GM18499 (cell line): ENCODE data around the gene GLRX5.
A peak's percentile ranks its signal among the peaks of the same experiment; 100 is the strongest.
"Not testable (repeated sequence)": the region's sequence is repeated elsewhere in the genome, so short reads cannot be mapped to it uniquely, and the experiment has no call there.

Experiments used
- ATAC-seq: cut with Tn5 transposase; IDR thresholded peaks from one replicate; pipeline ENCODE4 v1.9.1; 2021; ENCODE audit warnings: moderate number of reproducible peaks; ENCODE audit not compliant: insufficient read depth, unreplicated experiment

GLRX5 gene

DNA sequence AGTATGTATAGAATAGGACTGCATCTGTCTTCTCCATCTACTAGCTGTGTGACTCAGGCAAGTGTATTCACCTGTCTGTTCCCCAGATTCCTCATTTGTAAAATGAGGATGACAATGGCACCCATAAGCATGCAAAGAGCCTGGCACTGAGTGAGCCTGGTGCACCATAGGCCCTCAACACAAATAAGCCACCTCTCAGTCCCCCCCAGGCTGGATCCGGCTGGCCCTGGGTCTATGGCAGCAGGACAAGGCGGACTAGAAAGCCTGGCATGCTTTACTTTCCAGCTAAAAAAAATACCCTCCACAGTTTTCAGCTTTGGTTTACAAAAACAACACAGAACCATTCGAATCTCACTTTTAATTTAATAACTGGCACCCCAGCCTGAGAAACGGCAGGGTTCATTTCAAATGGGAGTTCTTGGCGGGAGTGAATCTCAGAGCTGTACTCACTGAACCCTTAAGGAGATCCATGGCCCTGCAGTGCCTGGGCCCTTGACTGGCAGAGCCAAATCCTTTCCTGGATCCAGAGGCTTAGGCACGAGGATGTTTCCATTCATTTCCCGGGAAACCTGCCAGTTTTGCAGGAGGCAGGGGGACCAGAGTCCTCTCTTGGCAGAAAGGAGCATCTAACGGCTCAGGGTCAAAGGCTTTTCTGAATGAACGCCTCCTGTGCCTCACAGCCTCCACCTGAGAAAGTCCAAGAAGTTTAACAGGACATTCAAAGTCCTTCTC, 36.1 kb upstream of the GLRX5 start:
- no peak for ATAC-seq

DNA sequence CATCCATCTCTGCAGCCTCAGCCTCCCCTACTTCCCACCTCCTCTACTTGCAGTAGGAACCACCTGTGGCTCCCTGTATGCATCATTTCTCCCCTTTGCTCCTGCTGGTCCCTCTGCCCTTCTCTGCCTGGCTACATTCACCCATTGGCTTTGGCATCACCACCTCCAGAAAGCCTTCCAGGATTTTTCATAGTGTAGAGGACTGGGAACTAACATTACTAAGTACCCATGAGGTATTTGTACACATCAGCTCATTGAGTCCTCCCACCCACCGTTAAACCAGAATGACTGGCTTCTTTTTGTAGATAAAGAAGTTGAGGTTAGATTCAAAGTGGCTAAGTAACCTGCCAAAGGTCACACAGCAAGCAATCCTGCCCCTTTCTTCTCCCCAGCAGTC, 35.5 kb upstream of the GLRX5 start:
- ATAC-seq: no peak

DNA sequence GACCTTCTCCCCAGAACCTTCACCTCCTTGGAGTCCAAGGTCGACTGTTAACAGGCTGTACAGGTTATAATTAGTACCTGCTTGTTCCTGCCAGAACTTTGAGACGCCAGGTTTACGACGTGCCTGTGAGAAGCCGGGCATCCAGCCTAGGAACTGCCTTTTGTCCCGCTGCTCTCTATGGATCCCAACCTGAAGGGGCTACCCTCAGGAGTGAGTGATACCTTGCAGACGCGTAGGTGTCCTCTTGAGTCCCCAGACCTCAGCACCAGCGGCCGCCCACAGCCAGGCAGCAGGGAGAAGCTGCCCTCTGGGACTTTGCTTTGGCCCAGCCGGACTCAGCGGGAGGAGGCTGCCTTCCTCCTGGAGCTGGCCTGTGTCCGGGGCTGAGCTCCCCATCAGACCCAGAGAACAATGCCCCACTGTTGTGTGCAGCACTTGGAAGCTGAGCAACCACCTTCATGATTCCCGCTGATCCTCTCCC, 34.6 kb upstream of the GLRX5 start:
- ATAC-seq: no peak

DNA sequence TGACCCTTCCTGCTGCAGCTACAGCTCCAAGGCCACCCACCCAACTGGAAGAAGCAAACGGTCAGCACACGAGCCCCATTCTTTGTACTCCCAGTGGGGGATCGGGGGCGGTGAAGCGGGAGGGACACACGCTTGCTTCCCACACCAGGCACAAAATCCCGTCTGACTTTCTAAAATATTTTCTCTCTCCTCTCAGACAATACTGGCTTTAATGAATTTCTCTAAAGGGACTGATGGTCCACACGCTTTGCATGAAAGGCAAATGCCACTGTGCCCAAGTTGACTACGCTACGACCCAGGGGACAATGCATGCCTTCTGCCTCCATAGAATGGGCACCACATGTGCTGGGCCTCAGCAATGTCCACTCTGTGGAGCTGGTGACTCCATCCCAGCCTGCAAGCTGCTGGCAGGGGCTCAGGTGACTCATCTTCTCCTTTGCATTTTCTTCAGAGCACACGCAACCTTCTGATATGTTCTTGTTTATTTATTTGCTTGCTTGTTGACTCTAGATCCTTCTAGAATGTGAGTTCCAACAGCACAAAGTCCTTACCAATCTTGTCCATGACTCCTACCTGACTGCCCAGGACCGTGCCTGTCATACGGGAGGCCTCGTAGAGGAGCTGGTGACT, 34.0 kb upstream of the GLRX5 start:
- ATAC-seq: no peak

DNA sequence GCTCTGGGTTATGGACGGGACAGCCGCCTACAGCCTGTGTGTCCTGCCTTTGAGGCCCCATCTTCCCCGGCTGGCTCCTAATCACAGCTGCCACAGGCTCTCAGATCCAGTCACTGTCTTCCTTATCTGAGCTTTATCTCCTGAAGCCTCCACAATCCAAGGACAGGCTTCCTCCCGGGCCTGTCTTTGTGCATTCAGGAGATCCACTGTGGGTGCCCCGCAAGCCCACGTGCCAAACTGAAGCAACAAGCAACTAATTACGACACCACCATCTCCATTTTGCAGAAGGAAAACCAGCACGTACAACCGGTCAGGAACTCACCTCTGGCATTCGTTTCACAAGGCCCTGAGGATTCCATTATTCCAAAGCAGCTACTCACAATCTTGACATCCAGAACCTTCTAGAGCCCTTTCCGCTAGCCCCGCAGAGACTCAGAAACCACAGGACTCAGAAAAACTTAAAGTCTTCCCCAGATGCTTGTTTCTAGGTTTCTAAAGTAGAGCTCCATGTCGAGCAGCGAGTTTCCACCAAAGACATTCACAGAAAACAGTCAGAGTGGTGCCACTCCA, 32.4 kb upstream of the GLRX5 start:
- no peak for ATAC-seq

DNA sequence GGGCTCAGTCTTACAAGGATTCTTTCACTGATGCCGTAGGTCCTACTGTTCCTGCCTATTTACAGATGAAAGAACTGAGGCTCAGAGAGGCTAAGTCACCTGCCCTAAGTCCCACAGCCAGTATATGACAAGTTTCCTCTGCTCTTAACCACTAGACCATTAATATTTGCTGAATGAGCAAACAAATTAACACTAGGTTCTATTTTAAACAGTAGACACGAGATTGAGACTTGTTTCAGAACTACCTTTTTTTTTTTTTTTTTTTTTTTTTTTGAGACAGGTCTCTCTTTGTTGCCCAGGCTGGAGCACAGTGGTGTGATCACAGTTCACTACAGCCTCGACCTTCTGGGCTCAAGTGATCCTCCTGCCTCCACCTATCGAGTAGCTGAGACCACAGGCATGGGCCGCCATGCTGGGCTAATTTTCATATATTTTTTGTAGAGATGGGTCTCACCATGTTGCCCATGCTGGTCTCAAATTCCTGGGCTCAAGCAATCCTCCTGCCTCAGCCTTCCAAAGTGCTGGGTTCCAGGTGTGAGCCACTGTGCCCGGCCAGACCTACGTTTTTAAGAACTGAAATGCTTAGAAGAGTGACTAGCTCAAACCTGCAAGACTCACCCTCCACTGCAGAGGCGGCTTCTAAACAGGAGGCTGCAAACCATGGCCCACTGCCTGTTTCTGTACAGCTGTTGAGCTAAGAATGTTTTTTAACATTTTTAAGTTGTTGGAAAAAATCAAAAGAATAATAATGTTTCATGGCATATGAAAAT, 31.3 kb upstream of the GLRX5 start:
- peak; percentile 68 for ATAC-seq

DNA sequence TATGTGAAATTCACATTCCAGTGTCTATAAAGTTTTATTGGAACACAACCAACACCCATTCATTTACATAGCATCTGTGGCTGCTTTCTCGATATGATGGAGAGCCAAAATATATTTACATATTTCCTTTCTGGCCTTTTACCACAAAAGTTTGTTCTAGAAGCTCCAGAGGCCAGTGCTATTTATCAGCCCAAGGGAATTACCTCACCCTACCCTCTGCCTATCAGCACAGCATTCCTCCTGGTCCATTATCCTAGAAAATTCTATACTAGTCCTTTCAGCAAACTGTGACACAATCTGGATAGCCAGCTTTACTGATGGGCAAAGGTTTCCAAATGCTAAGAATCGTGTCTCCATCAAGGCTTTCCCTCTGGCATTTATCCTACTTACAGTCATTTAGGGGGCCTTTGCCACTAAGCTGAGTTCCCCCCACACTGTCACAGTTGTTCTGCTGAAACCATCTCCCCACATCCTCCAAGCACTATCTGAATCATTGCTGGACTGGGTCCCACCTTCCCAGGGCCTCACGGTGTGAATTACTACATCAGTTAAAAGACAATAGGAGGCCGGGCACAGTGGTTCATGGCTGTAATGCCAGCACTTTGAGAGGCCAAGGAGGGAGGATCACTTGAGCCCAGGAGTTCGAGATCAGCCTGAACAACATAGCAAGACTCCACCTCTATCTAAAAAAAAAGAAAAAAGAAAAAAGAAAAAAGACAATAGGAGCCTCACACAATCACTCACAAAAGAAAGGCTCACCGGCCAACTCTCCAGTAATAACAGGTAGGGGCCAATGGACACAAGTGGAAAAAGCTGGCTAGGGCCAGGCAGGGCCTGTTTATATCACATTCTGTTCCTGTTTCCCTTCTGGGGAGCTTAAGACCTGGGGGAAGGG, 30.5 kb upstream of the GLRX5 start:
- ATAC-seq: no peak

DNA sequence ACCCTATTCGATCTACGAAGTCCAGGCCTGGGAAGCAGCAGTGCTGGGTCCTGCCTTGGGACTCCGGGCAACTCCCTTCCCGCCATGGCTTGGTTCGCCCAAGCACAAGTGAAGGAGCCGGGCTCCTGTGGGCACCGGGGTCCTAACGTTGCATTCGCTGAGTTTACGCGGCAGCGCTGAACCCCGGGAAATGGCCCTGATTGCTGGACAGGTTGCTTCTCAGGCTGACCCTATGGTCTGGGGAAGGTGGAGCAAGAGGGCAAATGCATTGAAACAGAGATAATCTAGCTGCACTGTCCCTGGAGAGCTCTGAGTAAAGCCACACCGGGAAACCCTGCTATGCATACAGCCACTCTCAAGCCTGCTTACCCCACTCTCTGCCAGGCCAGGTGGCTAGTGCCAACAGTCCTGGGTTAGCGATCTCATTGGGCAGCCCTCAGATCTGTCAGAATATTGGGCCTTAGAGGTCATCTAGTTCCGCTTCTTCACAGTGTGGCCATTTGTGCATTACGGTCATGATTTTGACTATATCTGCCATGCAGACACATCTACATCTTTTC, 29.7 kb upstream of the GLRX5 start:
- ATAC-seq: no peak

DNA sequence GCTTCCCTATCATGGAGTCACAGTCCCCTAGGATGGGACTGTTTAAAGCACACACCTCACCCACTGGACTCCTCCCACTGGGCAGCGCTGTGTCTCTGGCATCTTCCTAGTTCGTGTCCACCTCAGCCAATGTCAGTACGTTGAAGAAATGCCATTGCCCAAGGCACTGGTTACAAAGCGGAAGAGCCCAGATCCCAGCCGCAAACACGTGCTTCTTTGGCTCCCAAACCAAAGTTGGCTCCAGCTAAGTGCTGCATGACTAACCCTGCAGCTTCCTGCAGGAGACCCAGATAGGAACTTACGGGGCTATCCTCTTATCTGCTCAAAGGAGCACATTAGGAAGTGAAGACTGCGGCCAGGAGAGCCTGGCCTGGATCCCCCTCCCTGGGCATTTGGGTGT, 27.7 kb upstream of the GLRX5 start:
- no peak for ATAC-seq

DNA sequence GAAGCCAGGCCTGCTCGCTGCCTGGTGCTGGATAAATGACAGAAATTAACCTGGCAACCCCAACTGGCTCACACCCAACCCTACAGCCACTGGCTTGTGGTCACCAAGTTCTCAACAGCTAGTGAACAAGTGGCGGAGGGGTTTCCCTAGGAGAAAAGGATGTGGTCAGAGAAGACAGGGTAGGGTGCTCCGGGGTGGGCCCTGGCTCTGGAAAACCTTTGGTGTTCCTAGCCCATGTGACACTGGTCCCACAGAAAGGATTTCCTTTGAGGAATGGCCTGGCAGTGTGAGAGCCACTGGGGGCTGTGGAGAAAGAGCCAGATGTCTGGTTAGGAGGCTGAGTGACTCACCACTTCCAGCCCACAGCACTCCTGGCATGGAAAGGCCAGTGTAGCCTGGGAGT, 27.1 kb upstream of the GLRX5 start:
- no peak for ATAC-seq

DNA sequence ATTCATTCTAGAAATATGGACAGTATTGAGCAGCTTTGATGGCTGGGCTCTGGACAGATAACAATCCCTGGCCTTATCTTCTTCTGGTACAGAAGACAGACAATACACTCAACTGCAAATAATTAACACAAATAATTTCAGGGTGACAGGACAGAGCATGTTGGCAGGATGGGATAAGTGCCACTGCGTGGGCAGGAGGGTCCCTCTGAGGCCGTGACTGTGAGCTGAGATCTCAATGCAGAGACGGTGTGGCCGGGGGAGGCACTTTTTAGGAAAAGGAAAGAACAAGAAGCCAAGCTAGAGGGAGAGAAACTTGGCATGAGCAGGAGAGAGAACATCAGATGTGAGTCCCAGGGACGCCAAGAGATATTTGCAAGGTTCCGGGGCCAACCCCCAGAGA, 26.5 kb upstream of the GLRX5 start:
- ATAC-seq: no peak

DNA sequence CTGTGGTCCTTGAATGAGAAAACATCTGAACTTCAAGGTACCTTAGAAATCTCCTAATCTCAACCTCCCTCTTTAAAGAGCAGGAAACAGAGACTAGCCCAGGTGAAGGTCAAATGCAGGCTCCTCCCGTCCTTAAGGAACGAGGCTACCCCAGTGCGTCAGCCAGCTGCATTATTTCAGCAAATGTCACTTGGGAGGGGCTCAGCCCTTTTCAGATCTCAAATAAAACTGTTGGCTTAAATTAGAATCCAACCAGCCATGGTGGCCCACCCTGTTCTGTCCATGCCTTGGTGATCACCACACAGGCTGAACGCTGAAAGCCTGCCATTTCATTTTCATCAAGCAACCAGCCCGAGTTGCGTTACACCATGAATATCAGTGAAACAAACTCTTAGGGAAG, 25.4 kb upstream of the GLRX5 start:
- ATAC-seq: no peak

DNA sequence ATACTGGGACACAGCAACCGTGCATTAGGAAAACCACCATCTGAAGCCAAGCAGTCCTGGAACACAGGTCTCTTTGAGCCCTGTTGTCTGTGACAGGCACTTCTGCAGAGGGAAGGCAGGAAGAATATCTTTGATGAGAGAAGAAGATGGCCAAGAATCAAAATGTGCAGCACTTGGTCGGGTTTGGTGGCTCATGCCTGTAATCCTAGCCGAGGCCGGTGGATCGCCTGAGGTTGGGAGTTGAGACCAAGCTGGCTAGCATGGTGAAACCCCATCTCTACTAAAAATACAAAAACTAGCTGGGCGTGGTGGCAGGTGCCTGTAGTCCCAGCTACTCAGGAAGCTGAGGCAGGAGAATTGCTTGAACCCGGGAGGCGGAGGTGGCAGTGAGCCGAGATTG, 24.5 kb upstream of the GLRX5 start:
- ATAC-seq: not testable (repeated sequence)

DNA sequence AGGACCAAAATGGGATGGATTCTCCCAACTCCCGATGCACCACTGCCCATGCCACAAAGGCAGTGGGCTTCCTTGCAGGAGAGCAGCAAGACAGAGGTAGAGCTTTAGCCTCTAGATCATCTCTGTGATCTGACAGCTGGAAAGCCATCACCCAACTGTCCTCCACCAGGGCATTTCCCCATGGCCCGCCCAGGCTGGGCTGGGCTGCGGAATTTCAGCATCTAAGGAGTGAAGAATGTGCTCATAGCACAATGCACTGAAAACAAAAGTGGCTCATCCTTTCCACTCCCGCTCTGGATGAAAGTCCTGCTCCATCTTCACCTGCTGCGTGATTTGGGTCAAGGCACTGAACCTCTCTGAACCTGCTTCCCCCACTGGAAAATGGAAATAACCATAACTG, 24.0 kb upstream of the GLRX5 start:
- ATAC-seq: no peak

DNA sequence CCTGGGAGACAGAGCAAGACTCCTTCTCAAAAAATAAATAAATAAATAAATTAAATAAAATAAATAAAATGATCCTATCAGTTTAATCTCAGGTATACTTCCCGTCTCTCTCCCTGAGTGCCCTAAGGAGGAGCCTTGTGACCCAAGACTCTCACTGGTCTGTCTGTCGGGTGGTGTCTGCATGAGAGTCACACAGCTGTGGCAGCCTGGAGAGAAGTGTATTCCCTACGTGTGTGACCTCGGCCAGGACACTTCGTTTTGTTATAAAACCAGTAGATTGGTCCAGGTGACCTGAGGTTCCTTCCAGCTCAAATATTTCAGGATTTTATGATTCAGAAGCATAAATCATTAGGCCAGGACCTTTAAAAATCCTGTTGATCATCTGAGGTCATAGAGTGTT, 23.2 kb upstream of the GLRX5 start:
- no peak for ATAC-seq

DNA sequence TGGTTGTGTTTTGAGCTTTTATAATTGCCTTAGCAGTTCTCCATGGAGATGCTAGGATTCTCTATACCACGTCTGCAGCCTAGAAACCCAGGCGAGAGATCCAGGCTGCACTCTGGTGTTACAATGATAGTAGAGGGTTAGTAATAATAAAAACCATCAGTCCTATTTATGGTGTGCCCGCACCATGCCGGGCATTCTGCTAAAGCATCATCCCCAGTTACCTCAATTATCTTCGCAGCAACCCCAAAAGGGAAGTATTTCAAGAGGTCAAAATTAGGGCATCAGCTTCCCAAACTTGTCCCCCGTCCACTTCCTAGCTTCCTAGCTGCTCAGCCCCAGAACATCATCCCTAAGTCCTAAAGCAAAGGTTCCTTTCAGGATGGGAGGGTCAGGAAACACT, 21.6 kb upstream of the GLRX5 start:
- no peak for ATAC-seq

DNA sequence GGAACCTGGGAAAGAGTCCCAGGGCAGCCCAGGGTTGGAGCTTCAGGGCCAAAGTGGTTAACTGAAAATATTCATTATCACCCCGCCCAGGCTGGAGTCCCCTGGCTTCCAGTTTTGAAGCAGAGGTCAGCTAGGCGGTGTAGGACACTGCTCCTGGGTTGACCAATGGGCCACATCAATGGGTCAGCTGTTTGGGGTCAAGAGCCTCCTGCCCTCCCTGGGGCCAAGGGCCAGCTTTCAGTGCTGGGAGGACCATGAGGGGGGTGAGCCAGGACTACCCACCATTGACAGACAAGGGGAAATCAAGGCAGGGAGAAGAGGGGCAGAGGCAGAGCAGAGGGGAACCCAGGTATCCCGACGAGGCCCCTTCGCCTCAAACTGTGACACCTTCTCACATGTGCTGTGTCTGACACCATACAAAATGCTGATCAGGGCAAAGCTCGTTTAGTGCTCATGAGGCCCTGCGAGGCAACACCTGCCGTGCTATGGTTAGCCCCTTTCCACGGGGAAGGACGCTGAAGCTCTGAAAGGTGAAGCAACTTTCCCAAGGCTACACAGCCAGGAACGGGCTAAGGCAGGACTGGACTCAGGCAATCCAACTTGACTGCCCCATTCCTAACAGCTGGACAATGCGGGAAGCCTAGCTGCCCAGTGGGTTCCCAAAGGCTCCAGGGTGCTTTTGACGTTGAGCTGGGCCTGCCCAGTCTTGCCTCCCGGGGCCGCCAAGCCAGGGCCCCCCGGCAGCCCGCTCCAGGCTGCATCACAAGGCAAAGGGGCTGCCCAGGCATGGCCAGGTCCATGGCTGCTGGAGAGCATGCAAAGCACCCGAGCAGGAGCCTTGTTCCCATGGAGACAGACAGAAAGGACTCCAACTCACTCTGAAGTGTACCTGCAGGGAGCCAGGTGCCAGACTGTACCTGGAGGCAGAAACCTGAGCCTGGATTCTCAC, 20.4 kb upstream of the GLRX5 start:
- ATAC-seq: no peak

DNA sequence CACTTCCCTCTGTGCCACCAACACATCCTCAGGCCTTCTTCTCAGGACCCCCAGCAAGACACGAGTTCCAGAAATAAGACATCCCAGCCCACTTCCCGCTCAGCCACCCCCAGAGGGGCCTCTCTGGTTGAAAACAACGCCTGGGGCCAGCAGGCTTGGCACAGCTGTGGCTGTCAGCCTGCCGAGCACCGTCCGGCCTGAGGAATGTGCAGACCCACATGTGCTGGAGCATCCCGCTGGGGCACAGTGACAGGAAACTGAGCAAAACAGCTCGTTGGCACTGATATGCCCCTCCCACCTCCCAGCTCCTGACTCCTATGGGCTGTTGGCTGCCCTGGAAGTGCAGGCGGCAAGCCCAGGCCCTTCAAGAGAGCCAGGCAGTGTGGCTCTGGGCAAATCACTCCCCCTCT, 19.8 kb upstream of the GLRX5 start:
- no peak for ATAC-seq
